ENCODE results near the gene ATF2. TPM values are rescaled to one million over a fixed set of nuclear protein-coding genes. Genes with fewer than 3 reads are reported as not detected.

ATF2 gene
- total RNA-seq, 3 donors from 2014 or later (not counting 1 experiment from before 2014, with no cell fraction given): 66.7 to 76.5 (median 74.4) TPM

DNA sequence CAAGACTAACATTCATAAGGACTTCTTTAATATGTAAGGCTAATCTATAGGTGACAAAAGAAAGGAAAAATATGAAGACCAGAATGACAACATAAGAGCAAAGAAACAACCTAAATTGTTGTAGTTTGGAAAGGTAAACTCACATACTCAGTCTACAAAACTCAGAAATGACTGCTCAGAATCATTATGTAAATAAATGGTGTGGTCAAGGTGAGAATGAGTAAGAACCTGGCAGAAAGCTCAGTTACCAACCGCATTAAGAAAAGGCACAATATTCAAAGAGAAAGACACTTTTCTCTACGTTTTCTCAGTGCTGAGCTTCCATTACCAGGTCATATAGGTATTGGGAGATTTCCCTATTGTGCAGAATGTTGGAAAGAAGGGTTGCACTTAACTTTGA lies 15.8 kb downstream of the ATF2 start:
- 69% methylated on average over 2 of the region's 2 CpGs for WGBS (ENCODE audit: insufficient coverage)
- H3K36me3 Mint-ChIP-seq: no peaks in the 10 kb centered on the region

GRCh38 chr2:175151791-175152190 lies 16.2 kb downstream of the ATF2 start:
- TF ChIP-seq CTCF (IDR thresholded peaks at IDR 0.05): no peak
- no peak overlapping the region for H3K27ac ChIP-seq (ENCODE audit: low read length)
- no peaks in the 10 kb centered on the region for H3K4me1 ChIP-seq (ENCODE audit: control insufficient read depth, insufficient read depth, low read length)
- DNase-seq (no peak), ATAC-seq (no peak)
- Mint-ChIP-seq H3K27ac (peak overlapping the region; percentile 44 to 65), H3K4me3 (no peak overlapping the region), H3K36me3 (no peaks in the 10 kb centered on the region), H3K9me3 (no peaks in the 10 kb centered on the region), H3K4me1 (peaks cover 57 to 62% of the 10 kb centered on the region in 2 donors), H3K27me3 (ENCODE audit: low read depth in 2 of 2) (no peaks in the 10 kb centered on the region)
- H3K27me3 ChIP-seq (ENCODE audit: control insufficient read depth, insufficient read depth, low read length): no peaks in the 10 kb centered on the region
- intact Hi-C loops (cut with micrococcal nuclease): no loop called here
- no peak overlapping the region for H3K4me3 ChIP-seq (ENCODE audit: low read length)
- H3K36me3 ChIP-seq (ENCODE audit: control insufficient read depth, insufficient read depth, low read length): peaks cover 10% of the 10 kb centered on the region
- H3K9me3 ChIP-seq (ENCODE audit: control insufficient read depth, insufficient read depth, low read length): no peaks in the 10 kb centered on the region
- no CpG with 5 or more reads among the region's 1 CpG for WGBS (ENCODE audit: insufficient coverage)

More for the DNA sequence above, 15.8 kb downstream of the ATF2 start:
- no peaks in the 10 kb centered on the region for H3K4me1 ChIP-seq (ENCODE audit: control insufficient read depth, insufficient read depth, low read length)
- no peaks in the 10 kb centered on the region for H3K27me3 ChIP-seq (ENCODE audit: control insufficient read depth, insufficient read depth, low read length)
- intact Hi-C loops (cut with micrococcal nuclease): no loop called here
- H3K27ac Mint-ChIP-seq: peak overlapping the region; percentile 44 to 65
- ATAC-seq: peak in 2 of 3 donors; percentile 33 to 47
- H3K9me3 Mint-ChIP-seq: no peaks in the 10 kb centered on the region
- TF ChIP-seq CTCF (IDR thresholded peaks at IDR 0.05): no peak
- H3K4me1 Mint-ChIP-seq: peaks cover 61 to 66% of the 10 kb centered on the region in 2 donors
- H3K9me3 ChIP-seq (ENCODE audit: control insufficient read depth, insufficient read depth, low read length): no peaks in the 10 kb centered on the region
- no peaks in the 10 kb centered on the region for H3K27me3 Mint-ChIP-seq (ENCODE audit: low read depth in 2 of 2)
- no peak for DNase-seq
- H3K27ac ChIP-seq (ENCODE audit: low read length): no peak overlapping the region
- H3K36me3 ChIP-seq (ENCODE audit: control insufficient read depth, insufficient read depth, low read length): peaks cover 10% of the 10 kb centered on the region
- no peak overlapping the region for H3K4me3 ChIP-seq (ENCODE audit: low read length)
- H3K4me3 Mint-ChIP-seq: peak overlapping the region; percentile 35

- no peaks in the 10 kb centered on the region for H3K27me3 ChIP-seq (ENCODE audit: control insufficient read depth, insufficient read depth, low read length)
- H3K36me3 ChIP-seq (ENCODE audit: control insufficient read depth, insufficient read depth, low read length): peaks cover 12% of the 10 kb centered on the region
- H3K27ac Mint-ChIP-seq: peak overlapping the region in 1 of 2 donors; percentile 17
- H3K9me3 ChIP-seq (ENCODE audit: control insufficient read depth, insufficient read depth, low read length): no peaks in the 10 kb centered on the region
- H3K9me3 Mint-ChIP-seq: no peaks in the 10 kb centered on the region
- WGBS (ENCODE audit: insufficient coverage): 83% methylated on average over 1 of the region's 4 CpGs
- no peak overlapping the region for H3K4me3 ChIP-seq (ENCODE audit: low read length)
- no peak overlapping the region for H3K27ac ChIP-seq (ENCODE audit: low read length)
- H3K4me3 Mint-ChIP-seq: no peak overlapping the region
- H3K4me1 ChIP-seq (ENCODE audit: control insufficient read depth, insufficient read depth, low read length): no peaks in the 10 kb centered on the region
- intact Hi-C loops (cut with micrococcal nuclease): no loop called here
- no peak for TF ChIP-seq CTCF (IDR thresholded peaks at IDR 0.05)
- H3K27me3 Mint-ChIP-seq (ENCODE audit: low read depth in 2 of 2): no peaks in the 10 kb centered on the region
- H3K36me3 Mint-ChIP-seq: no peaks in the 10 kb centered on the region
- ATAC-seq (no peak), DNase-seq (no peak)
- peaks cover 56 to 59% of the 10 kb centered on the region in 2 donors for H3K4me1 Mint-ChIP-seq
Observed at GRCh38 chr2:175147186-175147585, 20.8 kb downstream of the ATF2 start.

DNA sequence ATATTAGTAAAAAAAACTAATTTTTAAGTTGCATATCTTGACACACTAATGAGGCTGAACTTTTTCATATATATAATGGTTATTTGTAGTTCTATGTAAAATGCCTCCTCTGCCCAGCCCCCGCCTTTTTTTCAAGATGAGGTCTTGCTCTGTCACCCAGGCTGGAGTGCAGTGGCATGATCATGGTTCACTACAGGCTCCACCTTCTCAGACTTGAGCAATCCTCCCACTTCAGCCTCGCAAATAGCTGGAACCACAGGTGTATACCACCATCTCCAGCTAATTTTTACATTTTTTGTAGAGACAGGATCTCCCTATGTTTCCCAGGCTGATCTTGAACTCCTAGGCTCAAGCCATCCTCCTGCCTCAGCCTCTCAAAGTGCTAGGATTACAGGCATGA lies 24.3 kb downstream of the ATF2 start:
- H3K4me1 Mint-ChIP-seq: peaks cover 46% of the 10 kb centered on the region in 2 donors
- Histone ChIP-seq H3K4me1 (ENCODE audit: control insufficient read depth, insufficient read depth, low read length) (no peaks in the 10 kb centered on the region), H3K27ac (ENCODE audit: low read length) (no peak overlapping the region), H3K4me3 (ENCODE audit: low read length) (no peak overlapping the region), H3K9me3 (ENCODE audit: control insufficient read depth, insufficient read depth, low read length) (no peaks in the 10 kb centered on the region), H3K27me3 (ENCODE audit: control insufficient read depth, insufficient read depth, low read length) (no peaks in the 10 kb centered on the region), H3K36me3 (ENCODE audit: control insufficient read depth, insufficient read depth, low read length) (peaks cover 7% of the 10 kb centered on the region)
- H3K4me3 Mint-ChIP-seq: no peak overlapping the region
- DNase-seq (no peak), ATAC-seq (no peak)
- 97% methylated on average over 2 of the region's 2 CpGs for WGBS (ENCODE audit: insufficient coverage)
- H3K36me3 Mint-ChIP-seq: no peaks in the 10 kb centered on the region
- no peaks in the 10 kb centered on the region for H3K9me3 Mint-ChIP-seq
- intact Hi-C loops (cut with micrococcal nuclease): no loop called here
- no peaks in the 10 kb centered on the region for H3K27me3 Mint-ChIP-seq (ENCODE audit: low read depth in 2 of 2)
- peak overlapping the region in 1 of 2 donors; percentile 0 for H3K27ac Mint-ChIP-seq
- TF ChIP-seq CTCF (IDR thresholded peaks at IDR 0.05): no peak
